ENCODE results near the gene DYNC2H1.

GRCh38 chr11:103322821-103323220, 213.6 kb downstream of the DYNC2H1 start:
- TF ChIP-seq CTCF (IDR thresholded peaks at IDR 0.05; ENCODE audit: borderline replicate concordance, extremely low read depth, low read length, poor library complexity, severe bottlenecking) (no peak), EZH2 (IDR thresholded peaks at IDR 0.05; ENCODE audit: borderline replicate concordance, low read depth, low read length, severe bottlenecking) (no peak)
